HFF-Myc (cell line): ENCODE measurements around the gene TBX21.

ENCODE experiments used
- DNase-seq: peaks from one replicate; pipeline ENCODE4 v3.0.0-alpha.2; 2011; ENCODE audit warnings: low read depth; ENCODE audit errors: extremely low read depth
- H3K4me3 ChIP-seq: replicated peaks from 2 replicates; pipeline ENCODE4 v1.5.1; 2011; ENCODE audit warnings: low read depth, mild to moderate bottlenecking, control low read depth, low read length
- CTCF ChIP-seq: IDR thresholded peaks from 2 replicates; pipeline ENCODE4 v1.5.1; 2012; ENCODE audit warnings: mild to moderate bottlenecking, low read depth, low read length, control low read depth; ENCODE audit errors: missing control alignments

The TBX21 gene

GRCh38 chr17:47792457-47792856 lies 59.4 kb downstream of the TBX21 start:
- no peak for TF ChIP-seq CTCF
- no peak for DNase-seq
- H3K4me3 ChIP-seq = no peak overlapping the region

DNA sequence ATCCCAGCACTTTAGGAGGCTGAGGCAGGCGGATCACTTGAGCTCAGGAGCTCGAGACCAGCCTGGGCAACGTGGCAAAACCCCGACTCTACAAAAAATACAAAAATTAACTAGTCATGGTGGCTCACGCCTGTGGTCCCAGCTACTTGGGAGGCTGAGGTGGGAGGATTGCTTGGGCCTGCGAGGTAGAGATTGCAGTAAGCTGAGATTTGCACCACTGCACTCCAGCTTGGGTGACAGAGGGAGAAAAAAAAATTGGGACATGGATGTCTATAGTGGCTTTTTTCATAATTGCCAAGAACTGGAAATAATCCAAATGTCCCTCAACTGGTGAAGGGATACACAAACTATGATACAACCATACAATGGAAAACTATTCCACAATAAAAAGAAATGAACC lies 59.9 kb downstream of the TBX21 start:
- DNase-seq = no peak
- no peak overlapping the region for H3K4me3 ChIP-seq
- no peak for TF ChIP-seq CTCF
